ENCODE measurements around the gene FOXRED1. TPM values are rescaled to one million over a fixed set of nuclear protein-coding genes. Genes with fewer than 3 reads are reported as not detected.

FOXRED1 gene
- total RNA-seq, 1 donor from 2014 or later = 16.3 TPM

GRCh38 chr11:126318574-126319373 lies 49.8 kb downstream of the FOXRED1 start:
- Histone ChIP-seq H3K9ac (ENCODE audit: low read length) (peak overlapping the region; percentile 71), H3K79me2 (ENCODE audit: insufficient read depth, low read length) (no peaks in the 10 kb centered on the region), H3K4me1 (ENCODE audit: insufficient read depth, low read length) (peaks cover 21% of the 10 kb centered on the region), H3K36me3 (ENCODE audit: insufficient read depth, low read length) (no peaks in the 10 kb centered on the region), H3K4me3 (ENCODE audit: insufficient read depth, low read depth, low read length) (peak overlapping the region; percentile 16), H3K4me2 (ENCODE audit: low read length) (peak overlapping the region; percentile 75), H3K27me3 (ENCODE audit: insufficient read depth, low read length) (no peaks in the 10 kb centered on the region), H2AFZ (ENCODE audit: low read depth, low read length) (peak overlapping the region; percentile 64), H4K20me1 (ENCODE audit: insufficient read depth, low read length) (no peaks in the 10 kb centered on the region), H3K27ac (ENCODE audit: low read depth, low read length) (peak overlapping the region; percentile 89), H3K9me3 (ENCODE audit: insufficient read depth, low read depth, low read length) (no peaks in the 10 kb centered on the region)
- no peak for TF ChIP-seq EZH2 (IDR thresholded peaks at IDR 0.05; ENCODE audit: insufficient read depth, low read length)
- TF ChIP-seq CTCF (IDR thresholded peaks at IDR 0.05; ENCODE audit: insufficient read depth, low read depth, low read length) = no peak
- H3K27me3 Mint-ChIP-seq (ENCODE audit: low read depth, unreplicated experiment) = no peaks in the 10 kb centered on the region
- no peak overlapping the region for H3K4me3 Mint-ChIP-seq (ENCODE audit: unreplicated experiment)
- FAIRE-seq = peak; percentile 88
- DNase-seq (ENCODE audit: low read depth) = peak; percentile 97
- H3K4me1 Mint-ChIP-seq (ENCODE audit: low read depth, unreplicated experiment) = peaks cover 33% of the 10 kb centered on the region
- peaks cover 6% of the 10 kb centered on the region for H3K9me3 Mint-ChIP-seq (ENCODE audit: unreplicated experiment)
- H3K36me3 Mint-ChIP-seq (ENCODE audit: low read depth, unreplicated experiment) = peaks cover 6% of the 10 kb centered on the region
- peak overlapping the region; percentile 97 for H3K27ac Mint-ChIP-seq (ENCODE audit: unreplicated experiment)

DNA sequence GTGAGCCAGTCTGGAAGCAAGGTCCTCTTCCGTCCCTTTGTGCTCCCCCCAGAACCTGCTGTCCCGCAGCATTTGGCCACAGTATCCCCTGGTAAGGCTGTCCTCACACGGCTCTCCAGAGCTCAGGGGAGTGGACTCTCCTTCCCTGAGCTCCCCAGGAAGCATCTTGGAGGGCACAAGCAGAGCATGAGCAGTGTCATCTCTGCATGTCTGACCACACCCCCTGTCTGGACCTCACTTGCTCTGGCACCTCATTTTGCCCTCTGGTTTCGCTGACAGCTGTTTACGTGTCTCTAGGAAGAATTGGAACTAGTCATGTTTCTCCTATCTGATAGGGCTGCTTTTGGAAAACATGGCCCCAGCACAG lies 50.4 kb downstream of the FOXRED1 start:
- peak overlapping the region; percentile 97 for H3K27ac Mint-ChIP-seq (ENCODE audit: unreplicated experiment)
- peak overlapping the region; percentile 75 for H3K4me2 ChIP-seq (ENCODE audit: low read length)
- peak overlapping the region; percentile 71 for H3K9ac ChIP-seq (ENCODE audit: low read length)

More for the DNA sequence above, 50.4 kb downstream of the FOXRED1 start:
- no peaks in the 10 kb centered on the region for H3K79me2 ChIP-seq (ENCODE audit: insufficient read depth, low read length)
- no peak overlapping the region for H2AFZ ChIP-seq (ENCODE audit: low read depth, low read length)
- Mint-ChIP-seq H3K9me3 (ENCODE audit: unreplicated experiment) (peaks cover 6% of the 10 kb centered on the region), H3K27me3 (ENCODE audit: low read depth, unreplicated experiment) (no peaks in the 10 kb centered on the region), H3K4me3 (ENCODE audit: unreplicated experiment) (no peak overlapping the region), H3K4me1 (ENCODE audit: low read depth, unreplicated experiment) (peaks cover 33% of the 10 kb centered on the region), H3K36me3 (ENCODE audit: low read depth, unreplicated experiment) (peaks cover 6% of the 10 kb centered on the region)
- FAIRE-seq (no peak), DNase-seq (ENCODE audit: low read depth) (no peak)
- no peaks in the 10 kb centered on the region for H3K9me3 ChIP-seq (ENCODE audit: insufficient read depth, low read depth, low read length)
- no peak for TF ChIP-seq EZH2 (IDR thresholded peaks at IDR 0.05; ENCODE audit: insufficient read depth, low read length)
- no peak for TF ChIP-seq CTCF (IDR thresholded peaks at IDR 0.05; ENCODE audit: insufficient read depth, low read depth, low read length)
- no peaks in the 10 kb centered on the region for H3K36me3 ChIP-seq (ENCODE audit: insufficient read depth, low read length)
- no peaks in the 10 kb centered on the region for H4K20me1 ChIP-seq (ENCODE audit: insufficient read depth, low read length)
- H3K27me3 ChIP-seq (ENCODE audit: insufficient read depth, low read length) = no peaks in the 10 kb centered on the region
- peak overlapping the region; percentile 89 for H3K27ac ChIP-seq (ENCODE audit: low read depth, low read length)
- H3K4me1 ChIP-seq (ENCODE audit: insufficient read depth, low read length) = peaks cover 21% of the 10 kb centered on the region
- no peak overlapping the region for H3K4me3 ChIP-seq (ENCODE audit: insufficient read depth, low read depth, low read length)

All from astrocyte (in vitro differentiated cells and primary cell).